Endothelial cell of umbilical vein (primary cell): ENCODE results near the gene ZNF285. TPM values are rescaled to one million over a fixed set of nuclear protein-coding genes. Genes with fewer than 3 reads are reported as not detected.

ENCODE experiments used
- BruUV-seq: library from RNA; stranded (reverse); fragments of 400-500 nt; replicated peaks from 2 replicates; lab custom pipeline; 2021; lab: Mats Ljungman, UMichigan
- CTCF ChIA-PET: fragments of 300-600, 350-600 bp; sonication (Branson Sonifier 250); formaldehyde crosslinking; loops from one replicate; lab custom pipeline; 2021; ENCODE audit warnings: antibody characterized with exemption, inconsistent platforms; lab: Charles Lee
- POLR2A ChIA-PET: fragments of 300-600, 350-600 bp; sonication (Branson Sonifier 250); formaldehyde crosslinking; loops from one replicate; lab custom pipeline; 2021; ENCODE audit warnings: antibody characterized with exemption, inconsistent platforms; lab: Charles Lee
- DNase-seq: peaks from one replicate; pipeline ENCODE4 v3.0.0-alpha.2; 2011; ENCODE audit warnings: low read depth, low spot score
- FAIRE-seq: peaks from 2 replicates; lab custom pipeline; 2011; peaks lifted over from hg19 to GRCh38; lab: Jason Lieb, UNC
- H2AFZ ChIP-seq: 2 replicates; pipeline ENCODE4 v1.6.0; 2012; ENCODE audit warnings: low read depth, low read length, control low read depth, inconsistent platforms
- H3K27ac ChIP-seq: 2 replicates; pipeline ENCODE4 v1.5.1; 2011; ENCODE audit warnings: low read depth, mild to moderate bottlenecking, control low read depth, low read length, moderate library complexity; ENCODE audit not compliant: insufficient read depth
- H3K27me3 ChIP-seq, 2 experiments: 2 replicates each; pipeline versions ENCODE4 v1.6.0 to v1.6.1; 2011; ENCODE audit warnings: low read length in 2 of 2, mixed read lengths in 1 of 2; ENCODE audit not compliant: control insufficient read depth in 2 of 2, insufficient read depth in 2 of 2
- H3K36me3 ChIP-seq, 2 experiments: 2 replicates in 1 of 2; 3 replicates in 1 of 2; pipeline ENCODE4 v1.5.1; 2011; ENCODE audit warnings: low read length in 2 of 2, mild to moderate bottlenecking in 1 of 2, moderate library complexity in 1 of 2; ENCODE audit not compliant: control insufficient read depth in 2 of 2, insufficient read depth in 2 of 2; ENCODE audit errors: extremely low read depth in 1 of 2
- H3K4me1 ChIP-seq: 3 replicates; pipeline ENCODE4 v1.5.1; 2011; ENCODE audit warnings: mild to moderate bottlenecking, low read length; ENCODE audit not compliant: control insufficient read depth, insufficient read depth; ENCODE audit errors: extremely low read depth
- H3K4me2 ChIP-seq: 2 replicates; pipeline ENCODE4 v1.6.1; 2011; ENCODE audit warnings: low read length, control low read depth, mixed read lengths; ENCODE audit not compliant: insufficient read depth
- H3K4me3 ChIP-seq, 3 experiments: fragments of 200-600 bp in 1 of 3; sonication (generic), shearing (Covaris generic) in 1 of 3; replicated peaks in 1 of 3; 2 replicates each; pipeline ENCODE4 v1.5.1; 2011 to 2016; ENCODE audit warnings: control low read depth in 3 of 3, low read length in 3 of 3, mild to moderate bottlenecking in 2 of 3, inconsistent platforms in 1 of 3, low read depth in 1 of 3, moderate library complexity in 1 of 3; ENCODE audit not compliant: insufficient read depth in 1 of 3
- H3K79me2 ChIP-seq: 2 replicates; pipeline ENCODE4 v1.6.0; 2012; ENCODE audit warnings: low read length, inconsistent platforms; ENCODE audit not compliant: control insufficient read depth, insufficient read depth
- H3K9ac ChIP-seq: replicated peaks from 2 replicates; pipeline ENCODE3; 2011; ENCODE audit warnings: low read length, control low read depth; ENCODE audit not compliant: insufficient read depth; ENCODE audit errors: extremely low read depth
- H3K9me1 ChIP-seq: replicated peaks from 3 replicates; pipeline ENCODE4 v1.6.0; 2011; ENCODE audit warnings: mild to moderate bottlenecking, low read length; ENCODE audit not compliant: control insufficient read depth, insufficient read depth; ENCODE audit errors: extremely low read depth
- H3K9me3 ChIP-seq: replicated peaks from 2 replicates; pipeline ENCODE4 v1.5.1; 2012; ENCODE audit warnings: low read length, inconsistent platforms; ENCODE audit not compliant: control insufficient read depth, insufficient read depth
- H4K20me1 ChIP-seq: replicated peaks from 2 replicates; pipeline ENCODE3; 2011; ENCODE audit warnings: mild to moderate bottlenecking, low read length; ENCODE audit not compliant: control insufficient read depth, insufficient read depth; ENCODE audit errors: extremely low read depth
- CTCF ChIP-seq, 2 donors: IDR thresholded peaks; 1 replicate in 1 of 2; 2 replicates in 1 of 2; pipeline ENCODE4 v1.5.1; 2011; ENCODE audit warnings: low read length in 2 of 2, mild to moderate bottlenecking in 2 of 2, moderate library complexity in 2 of 2, control low read depth in 1 of 2, inconsistent platforms in 1 of 2, low read depth in 1 of 2; ENCODE audit not compliant: insufficient read depth in 1 of 2; ENCODE audit errors: extremely low read depth in 1 of 2
- EZH2 ChIP-seq: IDR thresholded peaks from 2 replicates; pipeline ENCODE4 v1.6.1; 2012; ENCODE audit warnings: borderline replicate concordance, low read depth, mild to moderate bottlenecking, moderate library complexity, low read length, inconsistent platforms; ENCODE audit not compliant: severe bottlenecking
- FOS ChIP-seq: IDR thresholded peaks from 2 replicates; pipeline ENCODE4 v1.6.1; 2011; ENCODE audit warnings: mild to moderate bottlenecking, low read length, moderate library complexity, borderline replicate concordance; ENCODE audit not compliant: insufficient read depth
- GATA2 ChIP-seq: IDR thresholded peaks from 2 replicates; pipeline ENCODE4 v1.7.0; 2011; ENCODE audit warnings: low read depth, mild to moderate bottlenecking, moderate library complexity, mixed read lengths, low read length; ENCODE audit not compliant: insufficient read length, insufficient read depth
- JUN ChIP-seq: IDR thresholded peaks from 2 replicates; pipeline ENCODE4 v1.6.1; 2011; ENCODE audit warnings: borderline replicate concordance, low read depth; ENCODE audit not compliant: insufficient read length, insufficient read depth
- MAX ChIP-seq: IDR thresholded peaks from 2 replicates; pipeline ENCODE4 v1.6.1; 2011; ENCODE audit not compliant: insufficient read depth, insufficient read length
- MYC ChIP-seq: IDR thresholded peaks from one replicate; pipeline ENCODE4 v1.6.1; 2011; ENCODE audit warnings: mild to moderate bottlenecking, low read depth, low read length
- POLR2A ChIP-seq: IDR thresholded peaks from 2 replicates; pipeline ENCODE4 v1.6.1; 2012; ENCODE audit warnings: low read depth, mild to moderate bottlenecking, control low read depth, low read length
- POLR2AphosphoS5 ChIP-seq: IDR thresholded peaks from 2 replicates; pipeline ENCODE4 v1.6.1; 2012; ENCODE audit warnings: low read depth, mild to moderate bottlenecking, control low read depth, low read length, moderate library complexity; ENCODE audit not compliant: insufficient read depth
- dilution Hi-C: fragments of 300-500 bp; cut with MboI; formaldehyde crosslinking; loops from one replicate; pipeline ENCODE4 v1.15.0; 2019; ENCODE audit warnings: low sequenced_read_pairs; ENCODE audit not compliant: extremely low pct_ligation_motif_present
- intact Hi-C: fragments of 100-400 bp; cut with micrococcal nuclease; formaldehyde crosslinking; loops from one replicate; pipeline ENCODE4 v1.10.0; 2022
- polyA plus RNA-seq, 4 experiments: library from polyadenylated mRNA; depleted of rRNA in 3 of 4; stranded (reverse) in 3 of 4; unstranded in 1 of 4; fragments of >200 nt; gene quantifications; 2 replicates each; pipeline versions ENCODE4 v1.2.1 to v1.2.3, GENCODE V29; 2011 to 2012; ENCODE audit warnings: missing spikeins in 1 of 4
- total RNA-seq: library from RNA; stranded (reverse); gene quantifications from 2 replicates; pipeline ENCODE4 v1.2.3, GENCODE V29; 2021

The ZNF285 gene
- total and polyA plus RNA-seq, 2 donors (not counting 3 experiments of a cell fraction or from before 2014, with no cell fraction given), result 0.90 to 4.6 TPM

- intact Hi-C loops (no loop called here), dilution Hi-C loops (no loop called here)
- H3K27ac ChIP-seq, result no peak overlapping the region
- ChIA-PET POLR2A (no interaction called here), CTCF (no interaction called here)
- H3K27me3 ChIP-seq, result no peaks in the 10 kb centered on the region
- H3K9me1 ChIP-seq, result no peaks in the 10 kb centered on the region
- DNase-seq (no peak), FAIRE-seq (no peak)
- no peak overlapping the region for H3K9ac ChIP-seq
- no peaks in the 10 kb centered on the region for H3K4me1 ChIP-seq
- H4K20me1 ChIP-seq, result no peaks in the 10 kb centered on the region
- H3K36me3 ChIP-seq, result no peaks in the 10 kb centered on the region
- TF ChIP-seq EZH2 (no peak), POLR2AphosphoS5 (no peak), MYC (no peak), FOS (no peak), MAX (no peak), JUN (no peak), GATA2 (no peak), CTCF (IDR thresholded peaks at IDR 0.05; ENCODE audit: extremely low read depth in 1 of 2, insufficient read depth in 1 of 2, low read depth in 1 of 2, low read length in 2 of 2) (no peak), POLR2A (no peak)
- no peak overlapping the region for H3K4me3 ChIP-seq
- no peaks in the 10 kb centered on the region for H3K79me2 ChIP-seq
- H3K9me3 ChIP-seq, result no peaks in the 10 kb centered on the region
- no TSS peak for BruUV-seq
- H2AFZ ChIP-seq, result no peak overlapping the region
- H3K4me2 ChIP-seq, result no peak overlapping the region
These were observed 26.6 kb downstream of the ZNF285 start for GRCh38 chr19:44374789-44375188.
